NAMALWA (cell line): Measurements from ENCODE around the gene FYN.
A peak's percentile ranks its signal among the peaks of the same experiment; 100 is the strongest.

Source experiments
- DNase-seq: peaks from one replicate; pipeline ENCODE4 v3.0.0-alpha.2; 2015; ENCODE audit warnings: low spot score

FYN gene

DNA sequence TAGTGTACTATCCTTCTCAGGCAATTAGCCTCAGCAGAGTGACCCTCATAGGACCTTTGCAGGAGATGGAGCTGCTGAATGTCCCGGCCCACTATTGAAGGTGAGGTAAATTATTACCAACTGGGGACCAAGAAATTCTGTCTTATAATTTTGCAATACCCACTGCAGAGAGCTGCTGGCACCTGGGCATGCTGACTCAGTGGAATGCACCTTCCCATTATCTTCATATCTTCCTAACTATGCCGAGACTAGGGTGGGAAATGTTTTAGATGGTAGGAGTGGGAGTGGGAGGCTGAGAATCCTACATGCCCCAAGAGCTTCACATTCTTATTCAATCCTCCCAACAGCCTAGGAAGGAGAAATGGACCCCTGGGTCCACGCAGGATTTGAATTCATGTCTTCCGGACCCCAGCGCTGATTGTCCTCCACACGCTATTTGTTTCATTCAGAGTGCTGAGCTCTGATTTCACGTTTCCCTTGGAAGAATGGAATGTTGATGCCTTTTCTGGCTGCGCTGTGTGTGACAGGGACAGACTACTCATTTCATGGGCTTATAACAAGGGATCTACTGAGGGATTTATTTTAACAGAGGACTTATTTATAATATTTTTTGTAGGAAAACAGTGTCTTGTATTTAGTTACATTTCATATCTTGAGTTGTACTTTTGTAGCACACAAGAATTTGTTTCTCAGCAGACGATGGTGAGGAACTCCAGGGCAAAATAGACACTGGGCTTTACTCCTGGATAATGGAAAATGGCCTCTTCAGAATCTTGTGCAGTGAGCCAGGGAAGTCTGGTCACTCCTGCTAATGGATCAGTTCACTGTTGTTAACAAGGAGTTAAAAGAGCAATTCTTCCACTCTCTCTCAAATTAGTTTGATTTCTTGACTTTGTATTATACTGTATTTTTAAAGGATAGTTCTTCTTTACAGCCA is 66.4 kb downstream of the FYN start:
- no peak for DNase-seq

GRCh38 chr6:111806165-111806547 is 67.1 kb downstream of the FYN start:
- DNase-seq = no peak

DNA sequence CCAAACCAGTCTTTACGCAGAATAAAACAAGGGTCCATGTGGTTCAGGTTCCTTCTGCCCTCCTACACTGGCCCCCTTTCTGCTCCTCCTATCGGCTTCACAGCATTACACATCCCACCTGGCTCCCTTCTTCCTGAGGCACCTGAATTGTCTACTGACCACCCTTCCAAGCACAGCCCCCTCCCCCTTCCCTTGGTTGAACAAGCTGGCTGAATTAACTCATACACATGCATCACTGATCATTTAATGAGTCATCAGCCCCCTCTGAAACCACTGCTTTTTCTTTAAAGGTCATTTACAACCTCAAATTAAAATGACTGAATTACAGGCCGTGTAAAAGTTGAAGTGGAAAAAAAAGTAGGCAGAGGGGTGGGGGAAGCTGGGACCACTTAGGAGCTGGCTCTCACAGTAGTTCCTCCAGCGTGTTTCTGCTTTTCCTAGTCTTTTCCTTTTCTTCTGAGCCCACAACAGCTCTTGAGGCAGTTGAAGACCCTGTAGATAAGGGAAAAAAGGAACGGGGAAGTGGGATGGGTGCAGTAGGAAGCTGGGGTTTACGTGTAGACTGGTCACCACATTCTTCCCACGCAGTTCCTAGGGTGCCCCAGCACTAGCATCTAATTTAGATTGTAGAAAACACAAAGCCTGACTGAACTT is 67.6 kb downstream of the FYN start:
- DNase-seq = peak; percentile 26

DNA sequence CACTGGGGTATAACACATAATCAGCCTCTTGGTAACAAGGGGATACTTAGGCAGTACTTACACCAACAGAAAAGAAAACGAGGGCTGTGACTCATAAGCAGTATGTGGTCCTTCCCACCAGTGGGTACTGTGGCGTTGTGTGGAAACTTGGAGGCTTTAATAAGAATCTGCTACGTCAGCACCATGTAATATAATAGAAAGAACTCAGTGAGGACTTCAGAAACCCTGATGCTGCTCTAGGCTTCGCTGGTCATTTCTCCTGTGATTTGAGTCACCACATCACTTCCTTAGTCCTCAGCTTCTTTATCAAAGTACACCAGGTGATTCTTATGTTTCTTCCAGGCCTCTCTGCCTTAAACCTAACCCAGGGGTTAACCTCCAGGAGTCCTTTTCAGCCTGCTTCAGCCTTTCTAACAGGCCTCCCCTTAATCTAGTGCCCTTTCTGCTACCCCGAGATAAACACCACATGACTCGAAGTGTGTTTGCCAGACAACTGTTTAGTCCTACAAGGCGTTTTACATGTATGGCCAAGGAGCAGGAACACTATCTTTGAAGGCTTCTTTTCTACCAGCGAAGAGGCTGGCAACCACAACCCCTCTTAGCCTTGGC is 68.5 kb downstream of the FYN start:
- DNase-seq = peak; percentile 20

GRCh38 chr6:111803804-111804203 is 69.4 kb downstream of the FYN start:
- no peak for DNase-seq

GRCh38 chr6:111803371-111803770 is 69.9 kb downstream of the FYN start:
- no peak for DNase-seq

DNA sequence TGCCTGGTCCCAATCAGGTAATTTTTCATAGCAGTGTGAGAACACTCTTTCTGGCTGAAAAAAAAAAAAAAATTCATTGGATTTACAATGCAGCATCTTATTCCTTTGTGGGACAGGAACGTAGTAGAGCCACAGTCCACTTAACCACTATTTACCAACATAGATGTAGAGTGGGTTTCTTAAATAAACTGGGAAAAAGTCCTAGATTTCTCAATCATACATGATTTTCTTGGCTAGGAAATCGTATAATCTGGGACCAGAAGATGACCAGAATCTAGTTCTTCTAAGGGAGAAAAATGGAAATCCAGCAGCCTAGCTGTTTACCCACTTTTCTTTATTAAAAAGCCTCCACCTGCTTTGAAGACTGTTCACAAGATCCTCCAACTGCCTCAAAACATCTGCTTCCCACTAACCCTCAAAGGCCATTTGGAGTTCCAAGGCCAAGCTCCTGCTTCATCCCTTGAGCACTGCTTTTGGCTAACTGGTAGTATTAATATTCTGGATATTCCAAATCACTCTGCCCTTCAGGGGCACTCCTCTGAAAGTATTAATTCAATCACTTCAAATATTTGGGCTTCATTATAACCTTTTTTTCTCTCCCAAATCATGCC is 70.4 kb downstream of the FYN start:
- DNase-seq = no peak

DNA sequence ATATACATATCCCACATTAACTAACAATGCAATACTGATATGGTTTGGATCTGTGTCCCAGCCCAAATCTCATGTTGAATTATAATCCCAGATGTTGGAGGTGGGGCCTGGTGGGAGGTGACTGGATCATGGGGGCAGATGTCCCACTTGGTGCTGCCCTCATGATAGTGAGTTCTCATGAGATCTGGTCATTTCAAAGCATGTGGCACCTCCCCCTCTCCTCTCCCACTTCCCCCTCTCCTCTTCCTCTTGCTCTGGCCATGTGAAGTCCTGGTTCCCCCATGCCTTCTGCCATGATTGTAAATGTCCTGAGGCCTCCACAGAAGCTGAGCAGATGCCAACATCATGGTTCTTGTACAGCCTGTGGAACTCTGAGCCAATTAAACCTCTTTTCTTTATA is 71.2 kb downstream of the FYN start:
- no peak for DNase-seq

DNA sequence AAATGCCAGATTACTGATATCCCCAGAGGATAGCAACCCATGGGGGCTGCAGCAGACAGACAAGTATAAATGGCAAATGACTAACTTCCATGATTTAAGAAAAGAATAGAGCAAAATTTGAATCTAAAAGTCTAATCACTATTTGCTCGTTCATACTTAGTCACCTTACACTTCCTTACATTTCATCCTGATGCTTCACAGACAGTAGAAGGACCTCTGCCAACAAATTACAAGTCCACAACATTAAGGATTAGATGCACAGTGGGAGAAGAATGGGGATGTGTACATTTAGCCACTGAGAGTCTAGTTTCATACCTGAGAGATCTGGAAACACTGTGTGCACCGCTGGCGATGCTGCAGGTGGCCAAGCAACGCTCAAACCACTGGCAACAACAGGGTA is 72.4 kb downstream of the FYN start:
- DNase-seq = no peak

GRCh38 chr6:111800259-111800765 is 72.9 kb downstream of the FYN start:
- DNase-seq = no peak

GRCh38 chr6:111799576-111800258 is 73.5 kb downstream of the FYN start:
- DNase-seq = no peak

DNA sequence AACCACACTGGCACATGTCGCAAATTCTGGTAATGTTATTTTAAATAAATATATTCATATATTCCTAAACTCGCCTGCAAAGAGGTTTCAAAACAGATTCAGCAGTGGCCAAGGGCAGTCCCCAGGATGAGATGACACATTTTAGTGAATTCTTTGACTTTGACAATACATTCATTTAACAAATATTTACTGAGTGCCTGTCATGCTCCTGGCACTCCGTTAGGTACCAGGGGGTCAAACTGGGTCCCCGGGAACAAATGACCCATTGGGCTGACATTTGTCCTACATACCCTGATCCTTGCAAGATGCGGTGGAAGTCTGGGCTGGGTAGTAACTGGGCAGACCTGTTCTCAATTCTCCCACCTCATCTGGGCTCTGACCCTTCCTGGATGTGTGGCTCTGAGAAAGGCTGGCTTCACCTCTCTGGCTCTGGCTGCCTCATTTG is 74.9 kb downstream of the FYN start:
- DNase-seq = no peak

DNA sequence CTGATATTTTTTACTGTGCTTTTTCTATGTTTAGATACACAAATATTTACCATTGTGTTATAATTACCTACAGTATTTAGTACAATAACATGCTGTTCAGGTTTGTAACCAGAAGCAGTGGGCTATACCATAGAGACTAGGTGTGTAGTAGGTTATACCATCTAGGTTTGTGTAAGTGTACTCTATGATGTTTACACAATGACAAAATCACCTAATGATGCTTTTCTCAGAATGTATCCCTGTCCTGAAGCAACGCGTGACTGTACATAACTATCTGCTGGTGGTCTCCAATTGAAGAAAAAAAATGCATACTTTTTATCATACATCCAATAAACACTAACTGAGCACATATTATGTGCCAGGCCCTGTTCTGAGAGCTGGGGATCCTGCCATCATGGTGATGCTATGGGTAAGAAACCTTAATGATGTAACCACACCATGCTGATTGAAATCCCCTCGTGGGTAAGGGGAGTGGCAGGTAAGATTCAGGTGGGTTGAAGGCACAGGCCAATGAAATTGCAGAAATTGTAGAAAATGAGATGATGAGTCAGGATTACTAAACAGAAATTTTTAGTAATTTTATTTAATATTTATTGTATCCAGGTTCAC is 76.8 kb downstream of the FYN start:
- no peak for DNase-seq

GRCh38 chr6:111795558-111795957 is 77.7 kb downstream of the FYN start:
- DNase-seq = no peak

- DNase-seq = no peak
Observed at GRCh38 chr6:111794727-111795452, 78.4 kb downstream of the FYN start.

DNA sequence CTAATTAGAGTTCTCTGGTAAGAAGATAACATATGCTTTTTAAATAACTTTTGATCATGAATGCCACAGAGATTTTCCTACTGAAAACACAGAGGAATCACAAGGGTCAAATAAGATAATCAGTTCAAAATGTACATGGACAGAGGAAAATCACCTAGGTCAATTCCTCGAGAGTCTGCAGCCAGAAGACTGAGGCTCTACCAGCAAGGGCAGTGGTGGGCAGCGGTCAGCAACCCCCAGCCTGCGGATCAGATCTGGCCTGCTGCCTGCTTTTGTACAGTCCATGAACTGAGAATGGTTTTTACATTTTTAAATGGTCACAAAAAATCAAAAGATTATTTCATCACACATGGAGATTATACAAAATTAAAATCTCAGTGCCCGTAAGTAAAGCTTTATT is 79.0 kb downstream of the FYN start:
- DNase-seq = no peak

DNA sequence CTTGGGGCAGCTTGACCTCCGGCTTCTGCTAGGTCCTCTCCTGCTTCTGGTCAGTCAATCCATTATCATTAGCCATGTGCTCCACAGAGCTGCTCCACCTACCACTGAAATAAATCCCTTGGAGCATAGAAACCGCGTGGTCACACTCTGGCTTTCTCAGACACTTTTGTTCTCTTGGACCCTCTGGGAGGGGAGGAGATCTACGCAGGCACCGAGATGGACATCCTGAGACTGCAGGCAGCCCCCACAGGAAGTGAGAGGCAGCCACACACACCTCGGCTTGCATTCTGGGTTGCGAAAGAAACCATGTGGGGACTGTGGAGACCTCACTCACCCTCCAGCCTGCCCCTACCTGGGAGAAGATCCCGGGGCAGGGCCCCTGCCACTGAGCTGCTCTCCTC is 79.5 kb downstream of the FYN start:
- DNase-seq = no peak

GRCh38 chr6:111792914-111793700 is 80.1 kb downstream of the FYN start:
- no peak for DNase-seq

GRCh38 chr6:111792241-111792640 is 81.0 kb downstream of the FYN start:
- no peak for DNase-seq

DNA sequence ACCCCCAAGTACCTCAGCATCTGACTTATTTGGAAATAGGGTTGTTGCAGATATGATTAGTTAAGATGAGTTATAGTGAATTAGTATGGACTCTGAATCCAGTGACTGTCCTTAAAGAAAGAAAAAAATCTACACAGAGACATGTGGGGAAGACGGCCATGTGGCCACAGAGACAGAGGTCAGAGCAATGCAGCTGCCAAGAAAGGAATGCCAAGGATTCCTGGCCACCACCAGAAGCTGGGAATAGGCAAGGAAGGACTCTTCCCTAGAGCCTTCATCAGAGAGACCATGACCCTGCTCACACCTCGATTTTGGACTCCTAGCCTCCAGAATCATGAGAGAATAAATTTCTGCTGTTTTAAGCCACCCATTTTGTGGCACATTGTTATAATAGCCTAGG is 81.8 kb downstream of the FYN start:
- DNase-seq = no peak
